CD4-positive, alpha-beta T cell treated with Interleukin-6 at 100 ng/mL for 8 hours (primary cell): ENCODE measurements around the gene HRH3.

Experiments used
- DNase-seq: peaks from one replicate; pipeline ENCODE4 v3.0.0-alpha.2; 2020; ENCODE audit warnings: mixed read lengths, low spot score

Gene HRH3

GRCh38 chr20:62229667-62230066 is 9.6 kb upstream of the HRH3 start:
- no peak for DNase-seq

GRCh38 chr20:62228982-62229545 is 9.0 kb upstream of the HRH3 start:
- no peak for DNase-seq

GRCh38 chr20:62227977-62228958 is 8.2 kb upstream of the HRH3 start:
- no peak for DNase-seq

GRCh38 chr20:62227591-62227976 is 7.5 kb upstream of the HRH3 start:
- DNase-seq, result no peak

GRCh38 chr20:62226707-62227590 is 6.9 kb upstream of the HRH3 start:
- DNase-seq, result no peak

GRCh38 chr20:62225820-62226635 is 6.0 kb upstream of the HRH3 start:
- DNase-seq, result no peak

GRCh38 chr20:62225026-62225425 is 4.9 kb upstream of the HRH3 start:
- DNase-seq, result no peak

GRCh38 chr20:62224113-62224855 is 4.2 kb upstream of the HRH3 start:
- no peak for DNase-seq

- no peak for DNase-seq
Measured at GRCh38 chr20:62223571-62223970, 3.5 kb upstream of the HRH3 start.

GRCh38 chr20:62222972-62223371 is 2.9 kb upstream of the HRH3 start:
- no peak for DNase-seq

- DNase-seq, result no peak
Measured at GRCh38 chr20:62222266-62222850, 2.3 kb upstream of the HRH3 start.

GRCh38 chr20:62220666-62221568 is 839 bp upstream of the HRH3 start:
- no peak for DNase-seq

- DNase-seq, result no peak
Measured at GRCh38 chr20:62219101-62219991, 732 bp downstream of the HRH3 start.

- no peak for DNase-seq
Measured at GRCh38 chr20:62217913-62218773, 1.9 kb downstream of the HRH3 start.

- DNase-seq, result no peak
Measured at GRCh38 chr20:62216636-62217566, 3.2 kb downstream of the HRH3 start.

- DNase-seq, result no peak
Measured at GRCh38 chr20:62215991-62216635, 4.0 kb downstream of the HRH3 start.
